Measurements from ENCODE around the gene BUB1B. TPM values are rescaled to one million over a fixed set of nuclear protein-coding genes. Genes with fewer than 3 reads are reported as not detected.
"Not testable (repeated sequence)": the region's sequence is repeated elsewhere in the genome, so short reads cannot be mapped to it uniquely, and the experiment has no call there.

The BUB1B gene
- total RNA-seq, 1 experiment from 2014 or later, result 92.9 TPM

DNA sequence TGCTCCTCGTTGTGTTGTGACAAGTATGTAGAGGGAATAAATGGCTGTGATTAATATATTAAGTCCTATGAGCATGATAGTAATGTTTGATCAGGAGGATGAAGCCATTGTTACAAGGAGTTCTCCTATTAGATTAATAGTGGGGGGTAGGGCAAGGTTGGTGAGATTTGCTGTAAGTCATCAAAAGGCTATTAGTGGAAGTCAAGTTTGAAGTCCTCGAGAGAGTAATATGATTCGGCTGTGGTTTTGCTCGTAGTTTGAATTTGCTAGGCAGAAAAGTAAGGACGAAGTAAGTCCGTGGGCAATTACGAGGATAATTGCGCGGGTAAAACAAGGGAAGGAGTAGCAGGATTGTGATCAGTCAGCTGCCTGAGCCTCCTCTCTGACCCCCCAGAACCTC lies 26.0 kb upstream of the BUB1B start:
- intact Hi-C loops (cut with micrococcal nuclease), result no loop called here
- H3K79me2 ChIP-seq (ENCODE audit: insufficient read depth, low read length), result no peaks in the 10 kb centered on the region
- H3K9me2 ChIP-seq (ENCODE audit: insufficient read depth), result no peaks in the 10 kb centered on the region
- no peaks in the 10 kb centered on the region for H3K27me3 ChIP-seq (ENCODE audit: insufficient read depth, low read length)
- no peak overlapping the region for H3K27ac ChIP-seq (ENCODE audit: low read depth, low read length)
- RAD21 ChIA-PET (ENCODE audit: low non-redundant PET in 1 of 2, low total read pairs in 2 of 2, uncharacterized antibody in 2 of 2, unreplicated experiment in 2 of 2), result no interaction called here
- BruUV-seq (replicated peaks), result no TSS peak
- POLR2A ChIA-PET, result no interaction called here
- H3K9ac ChIP-seq (ENCODE audit: low read length), result no peak overlapping the region
- no peaks in the 10 kb centered on the region for H3K36me3 ChIP-seq (ENCODE audit: control insufficient read depth in 1 of 2, insufficient read depth in 2 of 2, low read length in 2 of 2)
- CTCF ChIA-PET, result no interaction called here
- H2AFZ ChIP-seq (ENCODE audit: low read depth, low read length, poor library complexity, severe bottlenecking), result no peak overlapping the region
- ATAC-seq, result no peak
- no peak for TF ChIP-seq RAD21 (IDR thresholded peaks at IDR 0.05; ENCODE audit: low read depth)
- TF ChIP-seq, protein P1, sequence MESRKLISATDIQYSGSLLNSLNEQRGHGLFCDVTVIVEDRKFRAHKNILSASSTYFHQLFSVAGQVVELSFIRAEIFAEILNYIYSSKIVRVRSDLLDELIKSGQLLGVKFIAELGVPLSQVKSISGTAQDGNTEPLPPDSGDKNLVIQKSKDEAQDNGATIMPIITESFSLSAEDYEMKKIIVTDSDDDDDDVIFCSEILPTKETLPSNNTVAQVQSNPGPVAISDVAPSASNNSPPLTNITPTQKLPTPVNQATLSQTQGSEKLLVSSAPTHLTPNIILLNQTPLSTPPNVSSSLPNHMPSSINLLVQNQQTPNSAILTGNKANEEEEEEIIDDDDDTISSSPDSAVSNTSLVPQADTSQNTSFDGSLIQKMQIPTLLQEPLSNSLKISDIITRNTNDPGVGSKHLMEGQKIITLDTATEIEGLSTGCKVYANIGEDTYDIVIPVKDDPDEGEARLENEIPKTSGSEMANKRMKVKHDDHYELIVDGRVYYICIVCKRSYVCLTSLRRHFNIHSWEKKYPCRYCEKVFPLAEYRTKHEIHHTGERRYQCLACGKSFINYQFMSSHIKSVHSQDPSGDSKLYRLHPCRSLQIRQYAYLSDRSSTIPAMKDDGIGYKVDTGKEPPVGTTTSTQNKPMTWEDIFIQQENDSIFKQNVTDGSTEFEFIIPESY (IDR thresholded peaks at IDR 0.05; ENCODE audit: extremely low read depth, insufficient replicate concordance, low read length), result no peak
- no peak for TF ChIP-seq SRF (IDR thresholded peaks at IDR 0.05; ENCODE audit: low read depth)
- no peak for TF ChIP-seq ELF1 (IDR thresholded peaks at IDR 0.05; ENCODE audit: borderline replicate concordance, low read depth)
- no peak for TF ChIP-seq ZFX (IDR thresholded peaks at IDR 0.05)
- TF ChIP-seq EGR1 (IDR thresholded peaks at IDR 0.05; ENCODE audit: low read depth), result no peak
- TF ChIP-seq POLR2A (IDR thresholded peaks at IDR 0.05; ENCODE audit: borderline replicate concordance, extremely low read depth, insufficient read depth, insufficient read length), result no peak
- TF ChIP-seq, protein P2, sequence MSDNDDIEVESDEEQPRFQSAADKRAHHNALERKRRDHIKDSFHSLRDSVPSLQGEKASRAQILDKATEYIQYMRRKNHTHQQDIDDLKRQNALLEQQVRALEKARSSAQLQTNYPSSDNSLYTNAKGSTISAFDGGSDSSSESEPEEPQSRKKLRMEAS (IDR thresholded peaks at IDR 0.05), result no peak
- no peak for TF ChIP-seq REST (IDR thresholded peaks at IDR 0.05; ENCODE audit: low read depth)
- TF ChIP-seq, protein P3, sequence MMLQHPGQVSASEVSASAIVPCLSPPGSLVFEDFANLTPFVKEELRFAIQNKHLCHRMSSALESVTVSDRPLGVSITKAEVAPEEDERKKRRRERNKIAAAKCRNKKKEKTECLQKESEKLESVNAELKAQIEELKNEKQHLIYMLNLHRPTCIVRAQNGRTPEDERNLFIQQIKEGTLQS (IDR thresholded peaks at IDR 0.05), result no peak
- no peaks in the 10 kb centered on the region for H3K4me1 ChIP-seq (ENCODE audit: control insufficient read depth in 1 of 2, insufficient read depth in 2 of 2, low read length in 2 of 2)
- no peaks in the 10 kb centered on the region for H4K20me1 ChIP-seq (ENCODE audit: insufficient read depth)
- no peak overlapping the region for H3K4me3 ChIP-seq (replicated peaks in 1 of 2; ENCODE audit: low read depth in 1 of 2, low read length in 2 of 2)
- no peaks in the 10 kb centered on the region for H3K9me3 ChIP-seq (ENCODE audit: control insufficient read depth in 1 of 2, insufficient read depth in 1 of 2, low read depth in 1 of 2, low read length in 2 of 2)
- no peak for DNase-seq (ENCODE audit: low read depth, low spot score)
- no peak overlapping the region for H3K4me2 ChIP-seq (ENCODE audit: low read length)

- ATAC-seq; intact Hi-C loops (cut with micrococcal nuclease); H3K27ac ChIP-seq (ENCODE audit: low read depth, low read length); H3K9me2 ChIP-seq (ENCODE audit: insufficient read depth); DNase-seq (ENCODE audit: low read depth, low spot score); H4K20me1 ChIP-seq (ENCODE audit: insufficient read depth); H3K79me2 ChIP-seq (ENCODE audit: insufficient read depth, low read length); H3K4me2 ChIP-seq (ENCODE audit: low read length); CTCF ChIA-PET; H2AFZ ChIP-seq (ENCODE audit: low read depth, low read length, poor library complexity, severe bottlenecking); H3K4me3 ChIP-seq (replicated peaks in 1 of 2; ENCODE audit: low read depth in 1 of 2, low read length in 2 of 2); H3K9ac ChIP-seq (ENCODE audit: low read length); RAD21 ChIA-PET (ENCODE audit: low non-redundant PET in 1 of 2, low total read pairs in 2 of 2, uncharacterized antibody in 2 of 2, unreplicated experiment in 2 of 2); H3K36me3 ChIP-seq (ENCODE audit: control insufficient read depth in 1 of 2, insufficient read depth in 2 of 2, low read length in 2 of 2); BruUV-seq (replicated peaks); POLR2A ChIA-PET; H3K27me3 ChIP-seq (ENCODE audit: insufficient read depth, low read length); H3K4me1 ChIP-seq (ENCODE audit: control insufficient read depth in 1 of 2, insufficient read depth in 2 of 2, low read length in 2 of 2); H3K9me3 ChIP-seq (ENCODE audit: control insufficient read depth in 1 of 2, insufficient read depth in 1 of 2, low read depth in 1 of 2, low read length in 2 of 2): not testable (repeated sequence)
These were observed 24.9 kb upstream of the BUB1B start for GRCh38 chr15:40135846-40136450.

All from HCT116 (cell line).